OCI-LY7 (cell line): ENCODE results near the gene NOP10.
"Not testable (repeated sequence)": the region's sequence is repeated elsewhere in the genome, so short reads cannot be mapped to it uniquely, and the experiment has no call there.

Source experiments
- EZH2phosphoT487 ChIP-seq: fragments of 200-600 bp; sonication (generic); IDR thresholded peaks from 2 replicates; pipeline ENCODE4 v1.6.1; 2018; ENCODE audit warnings: low read depth, borderline replicate concordance, mild to moderate bottlenecking, mixed run types, antibody characterized with exemption, low read length, moderate library complexity, mixed read lengths
- TF ChIP-seq, protein P1 (sequence below): fragments of 200-600 bp; sonication (generic); conservative IDR thresholded peaks from 2 replicates; pipeline ENCODE4 v1.5.1; 2014; ENCODE audit warnings: mild to moderate bottlenecking, antibody characterized with exemption, low read length, moderate library complexity, mixed read lengths

DNA sequence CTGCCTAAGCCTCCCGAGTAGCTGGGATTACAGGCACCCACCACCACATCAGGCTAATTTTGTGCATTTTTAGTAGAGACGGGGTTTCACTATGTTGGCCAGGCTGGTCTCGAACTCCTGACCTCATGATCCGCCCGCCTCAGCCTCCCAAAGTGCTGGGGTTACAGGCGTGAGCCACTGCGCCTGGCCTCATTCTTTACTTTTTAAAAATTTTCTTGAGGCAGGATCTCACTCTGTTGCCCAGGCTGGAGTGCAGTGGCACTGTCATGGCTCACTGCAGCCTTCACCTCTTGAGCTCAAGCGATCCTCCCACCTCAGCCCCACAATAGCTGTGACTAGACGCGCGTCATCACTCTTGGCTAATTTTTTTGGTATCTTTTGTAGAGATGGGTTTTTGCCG lies 10.1 kb upstream of the NOP10 start:
- TF ChIP-seq, protein P1, sequence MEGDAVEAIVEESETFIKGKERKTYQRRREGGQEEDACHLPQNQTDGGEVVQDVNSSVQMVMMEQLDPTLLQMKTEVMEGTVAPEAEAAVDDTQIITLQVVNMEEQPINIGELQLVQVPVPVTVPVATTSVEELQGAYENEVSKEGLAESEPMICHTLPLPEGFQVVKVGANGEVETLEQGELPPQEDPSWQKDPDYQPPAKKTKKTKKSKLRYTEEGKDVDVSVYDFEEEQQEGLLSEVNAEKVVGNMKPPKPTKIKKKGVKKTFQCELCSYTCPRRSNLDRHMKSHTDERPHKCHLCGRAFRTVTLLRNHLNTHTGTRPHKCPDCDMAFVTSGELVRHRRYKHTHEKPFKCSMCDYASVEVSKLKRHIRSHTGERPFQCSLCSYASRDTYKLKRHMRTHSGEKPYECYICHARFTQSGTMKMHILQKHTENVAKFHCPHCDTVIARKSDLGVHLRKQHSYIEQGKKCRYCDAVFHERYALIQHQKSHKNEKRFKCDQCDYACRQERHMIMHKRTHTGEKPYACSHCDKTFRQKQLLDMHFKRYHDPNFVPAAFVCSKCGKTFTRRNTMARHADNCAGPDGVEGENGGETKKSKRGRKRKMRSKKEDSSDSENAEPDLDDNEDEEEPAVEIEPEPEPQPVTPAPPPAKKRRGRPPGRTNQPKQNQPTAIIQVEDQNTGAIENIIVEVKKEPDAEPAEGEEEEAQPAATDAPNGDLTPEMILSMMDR, result not testable (repeated sequence)
- not testable (repeated sequence) for TF ChIP-seq EZH2phosphoT487
